HUDEP-2 (cell line): ENCODE data around the gene LMF1.

ENCODE experiments used
- DNase-seq, 76 experiments: peaks; one replicate each; lab custom pipeline; 2025; ENCODE audit not compliant: unreplicated experiment in 76 of 76; lab: John Stamatoyannopoulos, UW

Gene LMF1

DNA sequence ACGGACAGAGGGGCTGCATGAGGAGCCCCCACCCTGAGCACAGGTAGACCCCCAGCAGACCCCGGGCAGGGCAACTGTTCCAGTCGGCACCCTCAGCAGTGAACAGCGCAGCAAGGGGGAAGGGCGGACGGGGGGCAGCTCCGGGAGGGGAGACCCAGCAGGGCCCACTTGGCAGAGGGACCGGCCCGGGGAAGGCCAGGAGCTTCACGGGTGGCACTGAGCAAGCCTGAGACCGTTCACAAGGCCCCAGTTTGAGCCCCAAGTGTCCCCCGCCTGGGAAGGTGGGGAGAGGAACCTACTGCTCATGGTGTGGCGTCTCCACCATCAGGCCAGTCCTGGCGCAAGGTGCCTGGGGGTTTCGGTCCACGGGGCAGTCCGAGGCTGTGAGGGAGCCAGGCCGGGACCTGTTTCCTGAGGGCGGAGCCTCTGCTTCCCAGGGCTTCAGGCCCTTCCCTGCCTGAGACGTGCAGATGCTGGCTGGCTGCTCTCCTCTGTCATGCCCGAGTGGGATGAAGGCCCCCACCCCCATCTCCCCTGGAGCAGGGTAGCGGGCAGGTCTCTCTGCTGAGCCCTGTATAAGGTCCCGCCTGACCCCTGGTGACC, 115.9 kb downstream of the LMF1 start:
- DNase-seq: no peak

- no peak for DNase-seq
Observed at GRCh38 chr16:853981-854807, 116.6 kb downstream of the LMF1 start.

- DNase-seq: no peak
Observed at GRCh38 chr16:853306-853705, 117.5 kb downstream of the LMF1 start.

GRCh38 chr16:852451-853185, 118.2 kb downstream of the LMF1 start:
- DNase-seq: no peak

- no peak for DNase-seq
Observed at GRCh38 chr16:851871-852270, 118.9 kb downstream of the LMF1 start.

- no peak for DNase-seq
Observed at GRCh38 chr16:851209-851810, 119.5 kb downstream of the LMF1 start.

DNA sequence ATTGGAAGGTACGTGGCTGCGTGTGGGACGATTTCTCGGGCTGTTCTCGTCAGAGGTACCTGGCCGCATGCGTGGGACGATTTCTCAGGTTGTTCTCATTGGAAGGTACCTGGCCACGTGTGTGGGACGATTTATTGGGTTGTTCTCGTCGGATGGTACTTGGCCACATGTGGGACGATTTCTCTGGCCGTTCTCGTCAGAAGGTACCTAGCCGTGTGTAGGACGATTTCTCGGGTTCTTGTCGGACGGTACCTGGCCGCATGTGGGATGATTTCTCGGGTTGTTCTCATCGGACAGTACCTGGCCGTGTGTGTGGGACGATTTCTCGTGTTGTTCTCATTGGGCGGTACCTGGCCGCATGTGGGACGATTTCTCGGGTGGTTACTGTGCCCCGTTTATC, 120.1 kb downstream of the LMF1 start:
- DNase-seq: no peak

DNA sequence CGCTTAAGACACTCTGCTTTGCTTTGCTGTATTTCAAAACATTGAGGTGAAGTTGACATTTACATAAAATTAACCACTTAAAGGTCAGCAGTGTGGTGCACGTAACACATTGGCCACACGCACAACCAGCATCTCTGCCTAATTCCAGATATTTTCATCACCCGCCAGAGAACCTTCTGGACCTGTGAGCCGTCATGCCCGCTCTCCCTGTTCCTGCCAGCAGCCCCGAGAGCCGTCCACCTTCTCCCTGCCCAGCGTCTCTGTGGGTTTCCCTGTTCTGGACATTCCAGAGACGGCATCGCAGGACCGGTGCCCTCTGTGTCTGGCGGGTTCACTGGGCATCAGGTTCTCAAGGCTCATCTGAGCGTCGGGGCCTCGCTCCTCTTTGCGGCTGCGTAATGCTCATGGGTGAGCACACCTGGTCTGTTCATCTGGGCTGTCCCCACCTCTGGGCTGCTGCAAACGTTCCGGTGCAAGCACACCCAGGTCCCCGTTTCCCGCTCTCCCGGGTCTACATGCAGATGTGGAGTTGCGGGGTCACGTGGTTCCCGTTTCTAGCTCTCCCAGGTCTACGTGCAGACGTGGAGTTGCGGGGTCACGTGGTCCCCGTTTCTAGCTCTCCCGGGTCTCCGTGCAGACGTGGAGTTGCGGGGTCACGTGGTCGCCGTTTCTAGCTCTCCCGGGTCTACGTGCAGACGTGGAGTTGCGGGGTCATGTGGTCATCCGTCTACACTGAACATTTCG, 122.1 kb downstream of the LMF1 start:
- no peak for DNase-seq

- no peak for DNase-seq
Observed at GRCh38 chr16:847681-848445, 122.9 kb downstream of the LMF1 start.

- DNase-seq: no peak
Observed at GRCh38 chr16:847151-847550, 123.6 kb downstream of the LMF1 start.

DNA sequence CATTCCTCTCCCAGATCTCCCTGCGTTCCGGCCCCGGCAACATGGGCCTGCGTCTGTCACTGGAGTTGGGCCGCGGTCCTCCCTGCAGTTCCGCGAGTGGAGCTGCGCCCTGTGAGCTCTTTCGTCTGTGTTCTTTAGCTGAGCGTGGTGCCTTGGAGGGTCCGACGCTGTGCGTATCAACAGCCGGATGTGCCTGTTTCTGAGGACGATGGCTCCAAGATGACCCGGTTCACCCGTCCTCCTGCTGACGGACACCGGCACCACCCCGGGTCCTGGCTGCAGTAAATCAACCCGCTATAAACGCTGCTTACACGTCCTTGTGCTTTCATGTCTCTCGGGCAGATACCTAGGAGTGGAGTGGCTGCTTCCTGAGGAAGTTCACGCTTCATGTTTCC, 125.4 kb downstream of the LMF1 start:
- no peak for DNase-seq

- no peak for DNase-seq
Observed at GRCh38 chr16:844638-845350, 126.0 kb downstream of the LMF1 start.

GRCh38 chr16:843771-844170, 127.0 kb downstream of the LMF1 start:
- no peak for DNase-seq

- no peak for DNase-seq
Observed at GRCh38 chr16:842711-843560, 127.8 kb downstream of the LMF1 start.

GRCh38 chr16:842061-842476, 128.7 kb downstream of the LMF1 start:
- DNase-seq: no peak

DNA sequence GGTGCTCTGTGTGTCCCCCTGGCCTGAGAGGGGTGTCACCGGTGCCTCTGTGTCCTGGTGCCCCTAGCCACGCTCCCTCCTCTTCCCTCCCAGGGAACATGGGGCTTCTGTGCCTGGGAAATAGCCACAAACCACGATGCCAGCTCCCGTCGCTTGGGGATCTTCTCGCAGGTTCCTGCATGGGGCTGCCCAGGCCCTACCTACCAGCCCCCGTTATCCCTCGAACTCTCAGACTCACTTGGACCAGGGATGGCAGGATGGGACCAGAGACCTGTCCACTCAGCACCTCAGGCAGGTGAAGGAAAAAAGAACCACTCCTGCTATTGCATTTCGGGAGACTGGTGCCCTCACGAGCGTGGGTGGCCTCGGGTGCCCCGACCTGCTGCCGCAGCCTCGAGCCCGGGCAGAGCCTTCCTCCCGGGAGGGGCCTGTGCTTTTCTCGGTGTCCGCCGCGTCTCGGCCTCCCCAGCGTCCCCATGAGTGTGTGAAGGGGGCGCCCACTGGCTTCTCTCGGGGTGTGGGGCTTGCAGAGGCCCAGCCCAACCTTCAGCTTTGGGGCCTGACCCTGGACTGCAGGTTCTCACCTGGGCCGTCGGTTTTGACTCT, 129.2 kb downstream of the LMF1 start:
- DNase-seq: no peak

GRCh38 chr16:840561-841454, 130.0 kb downstream of the LMF1 start:
- no peak for DNase-seq
